ENCODE data around the gene MRPS11.
"Not testable (repeated sequence)": the region's sequence is repeated elsewhere in the genome, so short reads cannot be mapped to it uniquely, and the experiment has no call there.

Gene MRPS11

GRCh38 chr15:88512078-88512477 lies 44.6 kb downstream of the MRPS11 start (continued):
- TF ChIP-seq POU6F1 (CRISPR knock-in tag; IDR thresholded peaks at IDR 0.05; ENCODE audit: borderline replicate concordance, low read depth), result no peak
- no peak for TF ChIP-seq CREB5 (CRISPR knock-in tag; IDR thresholded peaks at IDR 0.05; ENCODE audit: low read depth)
- no peak for TF ChIP-seq ZC3H10 (CRISPR knock-in tag; IDR thresholded peaks at IDR 0.05)

GRCh38 chr15:88512601-88513000 lies 45.1 kb downstream of the MRPS11 start:
- TF ChIP-seq ESRRG (CRISPR knock-in tag; IDR thresholded peaks at IDR 0.05), result no peak
- TF ChIP-seq ZFP30 (CRISPR knock-in tag; IDR thresholded peaks at IDR 0.05), result no peak
- TF ChIP-seq CSDC2 (CRISPR knock-in tag; IDR thresholded peaks at IDR 0.05), result no peak
- no peak for TF ChIP-seq TSHZ2 (CRISPR knock-in tag; IDR thresholded peaks at IDR 0.05)
- TF ChIP-seq TCF4 (CRISPR knock-in tag; IDR thresholded peaks at IDR 0.05; ENCODE audit: borderline replicate concordance), result no peak
- no peak for TF ChIP-seq POU6F1 (CRISPR knock-in tag; IDR thresholded peaks at IDR 0.05; ENCODE audit: borderline replicate concordance, low read depth)
- no peak for ATAC-seq

- peak; percentile 55; the same call in 2 of the 3 replicates for ATAC-seq
- TF ChIP-seq OSR1 (CRISPR knock-in tag; IDR thresholded peaks at IDR 0.05) (no peak), CSDC2 (CRISPR knock-in tag; IDR thresholded peaks at IDR 0.05) (no peak), POU6F1 (CRISPR knock-in tag; IDR thresholded peaks at IDR 0.05; ENCODE audit: borderline replicate concordance, low read depth) (no peak), TCF4 (CRISPR knock-in tag; IDR thresholded peaks at IDR 0.05; ENCODE audit: borderline replicate concordance) (no peak), GLIS3 (CRISPR knock-in tag; IDR thresholded peaks at IDR 0.05) (no peak), ZNF8 (CRISPR knock-in tag; IDR thresholded peaks at IDR 0.05) (no peak), RARB (CRISPR knock-in tag; IDR thresholded peaks at IDR 0.05) (no peak)
Measured at GRCh38 chr15:88513195-88513594, 45.7 kb downstream of the MRPS11 start.

GRCh38 chr15:88518903-88519302 lies 51.4 kb downstream of the MRPS11 start:
- ATAC-seq, result no peak
- no peak for TF ChIP-seq ARNTL (CRISPR knock-in tag; IDR thresholded peaks at IDR 0.05; ENCODE audit: borderline replicate concordance, low read depth)
- TF ChIP-seq GLIS3 (CRISPR knock-in tag; IDR thresholded peaks at IDR 0.05), result no peak
- TF ChIP-seq ZNF70 (CRISPR knock-in tag; IDR thresholded peaks at IDR 0.05), result no peak
- TF ChIP-seq BACH2 (CRISPR knock-in tag; IDR thresholded peaks at IDR 0.05; ENCODE audit: borderline replicate concordance), result no peak
- no peak for TF ChIP-seq RARB (CRISPR knock-in tag; IDR thresholded peaks at IDR 0.05)
- no peak for TF ChIP-seq CREB5 (CRISPR knock-in tag; IDR thresholded peaks at IDR 0.05; ENCODE audit: low read depth)
- no peak for TF ChIP-seq ZNF8 (CRISPR knock-in tag; IDR thresholded peaks at IDR 0.05)
- no peak for TF ChIP-seq CSDC2 (CRISPR knock-in tag; IDR thresholded peaks at IDR 0.05)

- ATAC-seq, result not testable (repeated sequence)
Measured at GRCh38 chr15:88524094-88524493, 56.6 kb downstream of the MRPS11 start.
